GM21737 (cell line): ENCODE results near the gene NINJ1.
"Not testable (repeated sequence)": the region's sequence is repeated elsewhere in the genome, so short reads cannot be mapped to it uniquely, and the experiment has no call there.

Experiments used
- ATAC-seq: cut with Tn5 transposase; IDR thresholded peaks from one replicate; pipeline ENCODE4 v1.9.1; 2021; ENCODE audit warnings: mild to moderate bottlenecking, moderate library complexity; ENCODE audit not compliant: unreplicated experiment

NINJ1 gene

DNA sequence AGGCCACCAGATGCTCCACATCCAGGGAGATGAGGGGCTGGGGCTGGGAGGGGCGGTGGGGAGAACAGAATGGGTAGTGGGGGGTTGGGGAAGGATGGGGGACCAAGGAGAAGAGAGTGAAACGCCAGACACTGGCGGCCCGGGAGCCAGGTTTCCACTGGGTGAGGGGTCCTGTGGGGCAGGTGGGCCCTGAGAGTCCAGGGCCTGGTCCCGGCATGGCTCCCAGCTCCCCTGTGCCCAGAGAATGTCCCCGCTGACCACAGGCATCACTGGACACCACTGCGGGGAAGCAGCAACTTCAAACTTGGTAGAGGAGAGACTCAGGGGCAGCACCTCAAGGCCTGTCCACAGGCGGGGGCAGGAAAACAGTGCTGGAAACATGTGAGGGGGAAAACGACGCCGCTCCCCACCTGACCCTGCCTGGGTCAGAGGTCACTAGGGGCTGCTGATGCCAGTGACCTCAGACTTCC, 13.2 kb downstream of the NINJ1 start:
- no peak for ATAC-seq

- peak; percentile 75 for ATAC-seq
Observed at GRCh38 chr9:93119953-93120845, 13.9 kb downstream of the NINJ1 start.

DNA sequence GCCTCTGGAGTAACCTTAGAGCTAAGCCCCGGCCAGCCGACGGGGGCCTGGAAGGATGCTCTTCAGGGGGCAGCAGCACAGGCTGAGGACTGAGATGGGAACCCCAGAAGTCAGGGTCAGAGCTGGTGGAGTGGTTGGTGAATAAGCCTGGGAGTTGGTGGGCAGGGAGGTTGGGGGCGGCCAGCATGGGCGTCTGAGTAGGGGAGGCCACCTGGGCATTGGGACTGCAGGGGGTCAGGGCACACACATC, 14.4 kb downstream of the NINJ1 start:
- ATAC-seq: no peak

GRCh38 chr9:93118863-93119702, 15.0 kb downstream of the NINJ1 start:
- ATAC-seq: no peak

- no peak for ATAC-seq
Observed at GRCh38 chr9:93117924-93118862, 15.9 kb downstream of the NINJ1 start.

DNA sequence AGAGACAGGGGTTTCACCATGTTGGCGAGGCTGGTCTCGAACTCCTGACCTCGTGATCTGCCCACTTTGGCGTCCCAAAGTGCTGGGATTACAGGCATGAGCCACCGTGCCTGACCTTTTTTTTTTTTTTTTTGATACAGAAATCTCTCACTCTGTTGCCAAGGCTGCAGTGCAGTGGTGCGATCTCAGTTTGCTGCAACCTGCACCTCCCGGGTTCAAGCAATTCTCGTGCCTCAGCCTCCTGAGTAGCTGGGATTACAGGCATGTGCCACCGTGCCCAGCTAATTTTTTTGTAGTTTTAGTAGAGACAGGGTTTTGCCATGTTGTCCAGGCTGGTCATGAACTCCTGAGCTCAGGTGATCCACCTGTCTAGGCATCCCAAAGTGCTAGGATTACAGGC, 16.5 kb downstream of the NINJ1 start:
- not testable (repeated sequence) for ATAC-seq

- ATAC-seq: no peak
Observed at GRCh38 chr9:93116072-93116961, 17.7 kb downstream of the NINJ1 start.

- no peak for ATAC-seq
Observed at GRCh38 chr9:93115486-93116071, 18.5 kb downstream of the NINJ1 start.

- no peak for ATAC-seq
Observed at GRCh38 chr9:93114984-93115335, 19.1 kb downstream of the NINJ1 start.

DNA sequence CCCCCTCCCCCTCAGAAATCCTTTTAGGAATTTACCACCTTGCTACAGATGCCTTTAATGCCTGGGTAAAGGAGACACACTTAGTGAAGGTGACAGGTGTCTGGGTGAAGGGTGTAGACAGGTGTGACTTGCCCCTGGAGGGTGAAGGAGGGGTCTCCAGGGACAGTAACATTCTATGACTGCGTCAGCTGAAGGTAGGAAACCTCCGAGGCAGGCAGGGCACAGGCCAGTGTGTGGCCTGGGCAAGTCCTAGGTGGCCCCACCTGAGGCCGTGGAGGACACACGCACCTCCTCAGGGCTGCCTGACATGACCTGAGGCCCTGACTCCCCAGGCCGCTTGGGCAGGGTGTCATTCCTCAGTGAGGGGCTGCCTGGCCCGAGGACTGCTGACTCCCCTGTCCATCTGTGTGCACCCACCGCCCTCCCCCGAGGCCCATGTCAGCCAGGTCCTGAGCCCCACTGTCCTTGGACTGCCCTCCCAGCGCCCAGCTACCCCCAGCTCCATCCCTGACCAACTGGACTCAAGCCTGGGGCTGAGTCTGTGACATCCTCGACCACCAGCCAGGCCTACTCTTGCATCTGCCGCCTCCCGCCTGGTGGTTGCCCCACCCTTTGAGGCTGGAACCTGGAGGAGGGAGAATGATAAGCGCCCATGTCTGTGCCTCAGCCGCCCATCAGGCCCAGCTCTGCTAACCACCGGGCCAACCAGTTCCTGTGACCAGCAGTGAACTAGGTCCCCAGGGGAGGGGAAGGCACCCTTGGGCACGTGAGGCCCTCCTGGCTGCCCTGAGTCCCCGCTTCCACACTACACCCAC, 19.7 kb downstream of the NINJ1 start:
- ATAC-seq: no peak

GRCh38 chr9:93112864-93113389, 21.1 kb downstream of the NINJ1 start:
- ATAC-seq: no peak

DNA sequence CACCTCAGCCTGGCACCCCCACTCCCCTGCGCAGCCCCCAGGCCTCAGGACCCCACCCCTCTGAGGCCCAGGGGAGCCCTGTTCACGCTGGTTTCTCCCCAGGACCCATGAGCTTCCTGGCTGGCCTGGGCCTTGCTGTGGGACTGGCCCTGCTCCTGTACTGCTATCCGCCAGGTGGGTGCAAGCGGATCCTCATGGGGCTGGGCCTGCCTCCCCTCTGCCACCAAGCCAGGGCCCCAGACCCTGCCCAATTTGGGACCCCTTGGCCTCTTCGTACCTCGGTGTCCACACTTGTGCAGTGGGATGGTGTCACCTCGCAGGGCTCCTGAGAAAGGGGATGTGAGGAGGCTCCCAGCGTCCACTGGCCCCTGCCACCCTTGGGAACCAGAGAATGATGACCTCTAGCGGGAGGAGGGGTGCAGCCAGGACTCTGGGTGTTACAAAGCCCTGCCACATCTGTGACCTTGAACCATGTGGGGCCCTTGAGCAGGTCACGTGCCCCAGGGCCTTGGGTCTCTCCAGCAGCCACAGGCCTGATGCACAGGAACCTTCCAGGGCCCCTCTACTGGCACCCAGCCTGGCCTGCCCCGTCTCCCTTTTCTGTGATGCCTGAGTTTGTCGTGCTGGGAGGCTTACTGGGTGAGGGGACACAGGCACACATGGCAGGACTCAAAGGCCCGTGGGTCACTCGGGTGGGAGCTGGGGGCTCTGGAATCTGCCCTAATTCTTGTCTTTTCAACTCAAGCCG, 21.8 kb downstream of the NINJ1 start:
- ATAC-seq: no peak

DNA sequence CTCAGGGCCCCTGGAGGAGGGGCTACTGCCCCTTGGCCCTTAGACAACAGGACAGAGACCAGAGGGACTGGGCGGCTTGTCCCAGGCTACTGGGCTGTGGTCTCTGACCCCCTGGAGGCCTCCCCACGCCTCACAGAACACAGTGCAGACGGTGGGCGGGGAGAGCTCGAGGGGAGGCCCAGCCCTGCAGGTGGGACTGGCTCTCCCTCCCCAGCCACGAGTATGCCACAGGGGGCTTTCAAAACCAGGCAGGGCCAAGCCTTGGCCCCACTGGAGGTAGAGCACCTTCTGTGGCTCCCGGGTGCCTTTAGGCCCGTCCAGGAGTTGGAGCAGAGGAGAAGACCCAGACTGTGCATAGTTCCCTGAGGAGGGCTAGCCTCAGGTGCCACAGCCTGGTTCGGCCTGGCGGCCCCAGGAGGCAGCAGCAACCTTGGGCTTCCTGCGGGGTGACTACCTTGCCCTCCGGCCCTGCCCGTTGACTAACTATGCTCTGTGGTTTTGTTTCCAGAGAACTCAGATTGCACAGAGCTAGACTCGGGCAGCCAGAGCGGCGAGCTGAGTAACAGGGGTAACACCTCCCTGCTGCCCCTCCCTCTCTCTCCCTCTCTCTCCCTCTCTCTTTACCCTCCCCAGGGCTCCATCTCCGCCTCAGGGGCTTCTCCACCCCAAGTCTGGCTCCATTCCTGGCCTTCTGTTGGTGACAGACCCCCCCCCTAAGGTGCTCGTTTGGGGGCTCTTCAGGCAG, 22.5 kb downstream of the NINJ1 start:
- ATAC-seq: no peak

GRCh38 chr9:93111001-93111370, 23.1 kb downstream of the NINJ1 start:
- ATAC-seq: no peak

DNA sequence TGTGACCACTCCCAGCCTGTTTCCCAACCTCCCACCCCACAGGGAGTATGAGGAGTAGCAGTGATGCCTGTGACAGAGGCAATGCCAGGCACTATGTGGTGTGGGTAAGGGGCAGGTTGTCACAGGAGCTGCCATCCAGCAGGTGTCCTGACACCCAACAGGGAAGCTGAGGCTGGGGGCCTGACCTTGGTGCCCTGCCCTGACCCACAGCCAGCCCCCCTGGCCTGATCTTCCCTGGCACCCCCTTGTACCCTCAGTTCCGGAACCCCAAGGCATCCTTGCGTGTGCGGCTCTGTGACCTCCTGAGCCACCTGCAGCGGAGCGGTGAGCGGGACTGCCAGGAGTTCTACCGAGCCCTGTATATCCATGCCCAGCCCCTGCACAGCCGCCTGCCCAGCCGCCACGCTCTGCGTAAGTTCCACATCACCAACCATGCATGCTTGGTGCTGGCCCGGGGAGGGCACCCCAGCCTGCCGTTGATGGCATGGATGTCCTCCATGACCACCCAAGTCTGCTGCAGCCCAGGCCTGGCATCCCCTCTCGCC, 23.7 kb downstream of the NINJ1 start:
- ATAC-seq: no peak

DNA sequence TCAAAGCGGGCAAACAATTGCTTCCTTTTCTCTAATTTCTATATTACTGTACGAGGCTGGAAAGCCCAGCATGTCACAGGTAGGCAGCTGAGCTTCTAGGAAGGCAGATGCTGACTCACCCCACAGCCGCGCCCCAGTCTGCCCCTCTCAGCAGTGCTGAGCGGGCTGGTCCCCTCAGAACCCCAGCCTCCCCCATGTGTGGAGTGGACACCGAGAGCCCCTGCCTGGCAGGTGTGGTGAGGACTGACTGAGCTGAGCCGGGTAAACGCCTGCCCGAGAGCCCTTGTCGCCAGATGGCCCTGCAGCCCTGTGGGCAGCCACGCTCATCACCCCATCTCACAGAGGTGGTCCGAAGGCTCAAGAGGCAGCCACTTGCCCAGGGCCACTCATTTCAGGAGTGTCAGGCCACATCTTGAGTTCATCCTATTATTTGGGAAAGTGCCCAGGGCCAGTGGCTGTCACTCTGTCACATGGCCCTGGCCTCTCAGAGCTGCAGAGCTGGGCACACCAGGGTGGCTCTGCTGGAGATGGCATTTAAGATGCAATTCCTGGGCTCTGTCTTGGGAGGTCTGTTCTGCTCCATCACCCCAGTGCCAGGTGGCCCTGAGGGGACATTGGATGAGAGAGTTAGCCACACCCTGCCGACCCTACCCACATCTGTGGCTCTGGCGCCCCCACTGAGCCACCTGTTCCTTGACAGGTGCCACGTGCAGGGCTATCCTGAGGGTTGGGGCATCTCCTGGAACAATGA, 25.6 kb downstream of the NINJ1 start:
- ATAC-seq: no peak
